Neural cell (in vitro differentiated cells): ENCODE results near the gene CLASP1. TPM values are rescaled to one million over a fixed set of nuclear protein-coding genes. Genes with fewer than 3 reads are reported as not detected.

ENCODE experiments used
- H2AFZ ChIP-seq: fragments of 200-600, 300-800 bp; sonication (generic), shearing (Covaris generic); 2 replicates; pipeline ENCODE4 v1.6.0; 2014; ENCODE audit warnings: low read depth, mild to moderate bottlenecking, antibody characterized with exemption, low read length, moderate library complexity
- H3F3A ChIP-seq: fragments of 200-600 bp; shearing (Covaris generic); 2 replicates; pipeline ENCODE4 v1.6.1; 2016; ENCODE audit warnings: mild to moderate bottlenecking, moderate library complexity, mixed read lengths, antibody characterized with exemption, low read length; ENCODE audit not compliant: insufficient read depth, poor library complexity, severe bottlenecking
- H3K27ac ChIP-seq: fragments of 200-600, 300-800 bp; sonication (generic), shearing (Covaris generic); 2 replicates; pipeline ENCODE4 v1.5.1; 2014; ENCODE audit warnings: mild to moderate bottlenecking, low read length, moderate library complexity
- H3K27me3 ChIP-seq: fragments of 300-800, 200-600 bp; sonication (generic), shearing (Covaris generic); 2 replicates; pipeline ENCODE4 v1.6.0; 2014; ENCODE audit warnings: mild to moderate bottlenecking, low read depth, low read length, moderate library complexity; ENCODE audit not compliant: insufficient read depth
- H3K36me3 ChIP-seq: fragments of 300-800, 200-600 bp; sonication (generic), shearing (Covaris generic); 2 replicates; pipeline ENCODE4 v1.5.1; 2014; ENCODE audit warnings: mild to moderate bottlenecking, antibody characterized with exemption, low read length, moderate library complexity; ENCODE audit not compliant: insufficient read depth
- H3K4me2 ChIP-seq: fragments of 300-800, 200-600 bp; sonication (generic), shearing (Covaris generic); 2 replicates; pipeline ENCODE4 v1.6.0; 2014; ENCODE audit warnings: mild to moderate bottlenecking, low read length
- H3K4me3 ChIP-seq: fragments of 300-800, 200-600 bp; sonication (generic), shearing (Covaris generic); 2 replicates; pipeline ENCODE4 v1.5.1; 2014; ENCODE audit warnings: mild to moderate bottlenecking, low read length, moderate library complexity
- H3K79me2 ChIP-seq: fragments of 200-600 bp; shearing (Covaris generic); replicated peaks from 2 replicates; pipeline ENCODE4 v1.6.0; 2014; ENCODE audit warnings: mild to moderate bottlenecking, low read length, moderate library complexity; ENCODE audit not compliant: insufficient read depth
- H3K9ac ChIP-seq: fragments of 300-800, 200-600 bp; sonication (generic), shearing (Covaris generic); 2 replicates; pipeline ENCODE4 v1.6.1; 2016; ENCODE audit warnings: mild to moderate bottlenecking, low read length, mixed read lengths
- H3K9me2 ChIP-seq: fragments of 200-600 bp; shearing (Covaris generic); 2 replicates; pipeline ENCODE4 v1.6.1; 2016; ENCODE audit warnings: mild to moderate bottlenecking, low read length, mixed read lengths; ENCODE audit not compliant: insufficient read depth
- H3K9me3 ChIP-seq: fragments of 200-600, 300-800 bp; sonication (generic), shearing (Covaris generic); 2 replicates; pipeline ENCODE4 v1.6.1; 2016; ENCODE audit warnings: mild to moderate bottlenecking, mixed run types, low read length, moderate library complexity, mixed read lengths
- H4K20me1 ChIP-seq: fragments of 200-600 bp; shearing (Covaris generic); 2 replicates; pipeline ENCODE4 v1.6.1; 2016; ENCODE audit warnings: mild to moderate bottlenecking, mixed run types; ENCODE audit not compliant: insufficient read depth
- EP300 ChIP-seq: fragments of 450-650 bp; conservative IDR thresholded peaks from 2 replicates; pipeline ENCODE4 v1.6.1; 2014; ENCODE audit warnings: antibody characterized with exemption, mild to moderate bottlenecking, moderate library complexity; ENCODE audit not compliant: poor library complexity, severe bottlenecking
- EZH2 ChIP-seq: fragments of 200-600, 300-800 bp; shearing (Covaris generic), sonication (generic); IDR thresholded peaks from 2 replicates; pipeline ENCODE4 v1.6.1; 2014; ENCODE audit warnings: antibody characterized with exemption, low read length, borderline replicate concordance, mild to moderate bottlenecking; ENCODE audit not compliant: insufficient read depth, poor library complexity, severe bottlenecking
- MXI1 ChIP-seq: fragments of 450-650 bp; conservative IDR thresholded peaks from 2 replicates; pipeline ENCODE4 v1.6.1; 2014; ENCODE audit warnings: antibody characterized with exemption, mild to moderate bottlenecking; ENCODE audit not compliant: poor library complexity, severe bottlenecking
- POLR2AphosphoS5 ChIP-seq: IDR thresholded peaks from 2 replicates; pipeline ENCODE4 v1.6.1; 2012
- RAD21 ChIP-seq: fragments of 450-650 bp; conservative IDR thresholded peaks from 2 replicates; pipeline ENCODE4 v1.6.1; 2014; ENCODE audit warnings: antibody characterized with exemption, mild to moderate bottlenecking, moderate library complexity
- SMC3 ChIP-seq: fragments of 450-650 bp; conservative IDR thresholded peaks from 2 replicates; pipeline ENCODE4 v1.6.1; 2014; ENCODE audit warnings: antibody characterized with exemption, mild to moderate bottlenecking, moderate library complexity; ENCODE audit not compliant: poor library complexity
- TAF1 ChIP-seq: IDR thresholded peaks from 2 replicates; pipeline ENCODE4 v1.6.1; 2012; ENCODE audit warnings: low read depth
- polyA plus RNA-seq: library from polyadenylated mRNA; depleted of rRNA; stranded (reverse); fragments of >200 nt; gene quantifications from 2 replicates; pipeline ENCODE4 v1.2.3, GENCODE V29; 2014
- TF ChIP-seq, protein P1 (sequence below): fragments of 450-650 bp; IDR thresholded peaks from 2 replicates; pipeline ENCODE4 v1.5.1; 2014; ENCODE audit warnings: antibody characterized with exemption, mild to moderate bottlenecking, moderate library complexity; ENCODE audit not compliant: poor library complexity, severe bottlenecking
- TF ChIP-seq, protein P2 (sequence below): IDR thresholded peaks from 2 replicates; pipeline ENCODE4 v1.6.1; 2012; ENCODE audit warnings: borderline replicate concordance

The CLASP1 gene
- polyA plus RNA-seq, 1 donor from 2014 or later, result 41.3 TPM

DNA sequence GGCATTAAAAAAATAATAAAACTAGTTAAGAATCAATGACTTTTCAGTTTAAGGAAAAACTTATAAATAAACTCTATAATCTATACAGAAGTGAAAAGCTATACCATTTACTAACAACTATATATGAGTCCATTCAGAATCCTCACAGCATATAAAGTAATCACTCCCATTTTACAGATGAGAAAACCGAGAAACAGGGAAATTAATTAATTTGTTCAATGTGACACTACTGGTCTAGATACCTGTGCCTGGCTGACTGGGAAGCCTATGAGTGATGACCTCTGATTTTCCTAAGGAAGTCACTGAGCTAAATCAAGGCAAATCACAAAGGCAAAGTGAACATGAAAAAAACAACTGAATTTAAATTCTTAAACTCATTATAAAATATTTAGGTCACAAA lies 218.0 kb downstream of the CLASP1 start:
- Histone ChIP-seq H3K27ac (no peak overlapping the region), H2AFZ (no peak overlapping the region), H4K20me1 (no peaks in the 10 kb centered on the region), H3K27me3 (no peaks in the 10 kb centered on the region), H3K4me3 (no peak overlapping the region), H3K9ac (no peak overlapping the region), H3K36me3 (peaks cover 4% of the 10 kb centered on the region), H3F3A (no peaks in the 10 kb centered on the region), H3K9me3 (no peaks in the 10 kb centered on the region), H3K9me2 (no peaks in the 10 kb centered on the region), H3K4me2 (no peak overlapping the region), H3K79me2 (no peaks in the 10 kb centered on the region)
- no peak for TF ChIP-seq SMC3

DNA sequence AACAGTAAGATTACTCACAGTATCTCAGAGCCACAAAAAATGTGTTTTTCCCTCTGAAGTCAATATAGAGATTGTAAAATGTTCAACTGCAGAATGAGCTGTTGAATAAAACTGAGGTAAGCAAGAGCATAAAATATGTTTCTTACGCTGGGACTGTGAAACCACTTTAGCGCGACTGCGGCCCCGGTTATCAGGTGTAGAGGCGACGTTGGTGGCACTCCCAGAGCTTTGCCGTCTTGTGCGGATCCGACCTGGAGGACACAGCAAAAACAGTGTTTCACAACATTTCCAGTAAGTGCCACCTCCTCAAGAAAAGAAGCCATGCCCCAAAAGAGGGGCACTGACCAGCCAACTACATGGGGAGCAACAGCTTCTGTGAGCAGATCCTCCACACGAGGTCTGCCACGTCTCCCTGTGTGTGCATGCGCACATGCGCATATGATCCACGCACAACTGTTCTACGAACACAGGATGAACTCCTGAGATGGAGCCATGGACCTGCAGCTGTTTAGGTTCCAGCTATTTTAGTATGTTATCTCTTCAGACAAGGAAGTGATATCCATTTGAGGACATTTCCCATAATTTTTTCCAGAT lies 219.2 kb downstream of the CLASP1 start:
- no peak for TF ChIP-seq TAF1
- TF ChIP-seq SMC3, result no peak
- no peak for TF ChIP-seq RAD21
- no peak for TF ChIP-seq POLR2AphosphoS5
- TF ChIP-seq MXI1, result no peak
- TF ChIP-seq EP300, result no peak
- TF ChIP-seq, protein P1, sequence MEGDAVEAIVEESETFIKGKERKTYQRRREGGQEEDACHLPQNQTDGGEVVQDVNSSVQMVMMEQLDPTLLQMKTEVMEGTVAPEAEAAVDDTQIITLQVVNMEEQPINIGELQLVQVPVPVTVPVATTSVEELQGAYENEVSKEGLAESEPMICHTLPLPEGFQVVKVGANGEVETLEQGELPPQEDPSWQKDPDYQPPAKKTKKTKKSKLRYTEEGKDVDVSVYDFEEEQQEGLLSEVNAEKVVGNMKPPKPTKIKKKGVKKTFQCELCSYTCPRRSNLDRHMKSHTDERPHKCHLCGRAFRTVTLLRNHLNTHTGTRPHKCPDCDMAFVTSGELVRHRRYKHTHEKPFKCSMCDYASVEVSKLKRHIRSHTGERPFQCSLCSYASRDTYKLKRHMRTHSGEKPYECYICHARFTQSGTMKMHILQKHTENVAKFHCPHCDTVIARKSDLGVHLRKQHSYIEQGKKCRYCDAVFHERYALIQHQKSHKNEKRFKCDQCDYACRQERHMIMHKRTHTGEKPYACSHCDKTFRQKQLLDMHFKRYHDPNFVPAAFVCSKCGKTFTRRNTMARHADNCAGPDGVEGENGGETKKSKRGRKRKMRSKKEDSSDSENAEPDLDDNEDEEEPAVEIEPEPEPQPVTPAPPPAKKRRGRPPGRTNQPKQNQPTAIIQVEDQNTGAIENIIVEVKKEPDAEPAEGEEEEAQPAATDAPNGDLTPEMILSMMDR, result no peak
- no peak for TF ChIP-seq EZH2
- TF ChIP-seq, protein P2, sequence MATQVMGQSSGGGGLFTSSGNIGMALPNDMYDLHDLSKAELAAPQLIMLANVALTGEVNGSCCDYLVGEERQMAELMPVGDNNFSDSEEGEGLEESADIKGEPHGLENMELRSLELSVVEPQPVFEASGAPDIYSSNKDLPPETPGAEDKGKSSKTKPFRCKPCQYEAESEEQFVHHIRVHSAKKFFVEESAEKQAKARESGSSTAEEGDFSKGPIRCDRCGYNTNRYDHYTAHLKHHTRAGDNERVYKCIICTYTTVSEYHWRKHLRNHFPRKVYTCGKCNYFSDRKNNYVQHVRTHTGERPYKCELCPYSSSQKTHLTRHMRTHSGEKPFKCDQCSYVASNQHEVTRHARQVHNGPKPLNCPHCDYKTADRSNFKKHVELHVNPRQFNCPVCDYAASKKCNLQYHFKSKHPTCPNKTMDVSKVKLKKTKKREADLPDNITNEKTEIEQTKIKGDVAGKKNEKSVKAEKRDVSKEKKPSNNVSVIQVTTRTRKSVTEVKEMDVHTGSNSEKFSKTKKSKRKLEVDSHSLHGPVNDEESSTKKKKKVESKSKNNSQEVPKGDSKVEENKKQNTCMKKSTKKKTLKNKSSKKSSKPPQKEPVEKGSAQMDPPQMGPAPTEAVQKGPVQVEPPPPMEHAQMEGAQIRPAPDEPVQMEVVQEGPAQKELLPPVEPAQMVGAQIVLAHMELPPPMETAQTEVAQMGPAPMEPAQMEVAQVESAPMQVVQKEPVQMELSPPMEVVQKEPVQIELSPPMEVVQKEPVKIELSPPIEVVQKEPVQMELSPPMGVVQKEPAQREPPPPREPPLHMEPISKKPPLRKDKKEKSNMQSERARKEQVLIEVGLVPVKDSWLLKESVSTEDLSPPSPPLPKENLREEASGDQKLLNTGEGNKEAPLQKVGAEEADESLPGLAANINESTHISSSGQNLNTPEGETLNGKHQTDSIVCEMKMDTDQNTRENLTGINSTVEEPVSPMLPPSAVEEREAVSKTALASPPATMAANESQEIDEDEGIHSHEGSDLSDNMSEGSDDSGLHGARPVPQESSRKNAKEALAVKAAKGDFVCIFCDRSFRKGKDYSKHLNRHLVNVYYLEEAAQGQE, result no peak
- H3K27ac ChIP-seq, result no peak overlapping the region
- H3K9ac ChIP-seq, result no peak overlapping the region
- no peaks in the 10 kb centered on the region for H3F3A ChIP-seq
- H3K36me3 ChIP-seq, result peaks cover 4% of the 10 kb centered on the region
- no peak overlapping the region for H3K4me2 ChIP-seq
- H3K79me2 ChIP-seq, result no peaks in the 10 kb centered on the region
- no peaks in the 10 kb centered on the region for H3K9me3 ChIP-seq
- no peaks in the 10 kb centered on the region for H3K9me2 ChIP-seq
- no peak overlapping the region for H2AFZ ChIP-seq
- H3K27me3 ChIP-seq, result no peaks in the 10 kb centered on the region
- no peak overlapping the region for H3K4me3 ChIP-seq
- H4K20me1 ChIP-seq, result no peaks in the 10 kb centered on the region
